ENCODE results near the gene FTH1.

Gene FTH1

DNA sequence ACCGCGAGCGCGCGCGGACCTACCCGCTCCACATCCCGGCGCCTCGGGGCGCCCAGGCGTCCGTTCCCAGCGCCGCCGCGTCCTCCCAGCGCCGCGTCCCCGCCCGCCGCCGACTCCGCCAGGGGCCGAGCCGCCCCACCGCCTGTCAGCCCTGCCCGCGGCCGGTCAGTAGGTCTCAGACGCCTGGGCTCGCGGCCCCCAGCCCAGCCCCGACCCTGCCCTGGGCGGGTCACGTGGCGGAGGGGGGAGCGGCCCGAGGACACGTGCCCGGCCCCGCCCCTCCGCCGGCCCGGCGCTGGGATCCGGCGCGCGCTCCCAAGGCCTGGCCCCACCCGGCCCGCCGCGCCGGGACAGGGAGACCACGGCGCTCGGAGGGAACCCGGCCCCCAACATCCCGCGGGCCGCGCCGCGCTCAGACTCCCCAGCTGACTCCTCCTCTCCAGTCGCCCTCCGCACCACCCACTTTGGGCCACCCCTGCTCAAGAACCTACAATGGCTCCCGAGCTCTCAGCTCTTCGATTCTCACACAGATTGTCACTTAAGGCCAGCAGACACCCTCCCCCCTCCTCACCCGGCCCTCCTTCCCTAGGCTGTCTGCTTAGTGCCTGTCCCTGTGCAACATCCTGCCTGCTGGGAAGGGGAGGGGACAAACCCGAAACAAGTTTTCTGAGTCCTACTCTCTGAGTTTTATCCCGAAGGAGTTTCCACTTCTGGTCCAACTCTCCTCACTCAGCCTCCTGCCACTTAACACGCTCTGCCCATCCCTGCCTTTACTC, 49.9 kb downstream of the FTH1 start, which contains the start of gene RAB3IL1:
Gene RAB3IL1 (minus strand): TSS at position 233 of the 776 bp plus-strand sequence. CDS start 199 bp downstream, at position 34.
- H3K36me3 ChIP-seq (ENCODE audit: control insufficient read depth, low read depth, low read length): no peaks in the 10 kb centered on the region
- peak within 1 kb of the TSS; percentile 49 for H3K4me3 ChIP-seq (ENCODE audit: low read length)
- H3K4me1 ChIP-seq (ENCODE audit: control insufficient read depth, low read depth, low read length): no peaks in the 10 kb centered on the region
- peaks cover 26% of the 10 kb centered on the region for H3K27me3 ChIP-seq (ENCODE audit: control insufficient read depth, insufficient read depth, low read length)
- no peak within 1 kb of the TSS for H3K27ac ChIP-seq (ENCODE audit: low read length)
- no peaks in the 10 kb centered on the region for H3K9me3 ChIP-seq (ENCODE audit: control insufficient read depth, low read depth, low read length)
- no peak within 1 kb of the TSS for H3K9ac ChIP-seq (ENCODE audit: low read length)

DNA sequence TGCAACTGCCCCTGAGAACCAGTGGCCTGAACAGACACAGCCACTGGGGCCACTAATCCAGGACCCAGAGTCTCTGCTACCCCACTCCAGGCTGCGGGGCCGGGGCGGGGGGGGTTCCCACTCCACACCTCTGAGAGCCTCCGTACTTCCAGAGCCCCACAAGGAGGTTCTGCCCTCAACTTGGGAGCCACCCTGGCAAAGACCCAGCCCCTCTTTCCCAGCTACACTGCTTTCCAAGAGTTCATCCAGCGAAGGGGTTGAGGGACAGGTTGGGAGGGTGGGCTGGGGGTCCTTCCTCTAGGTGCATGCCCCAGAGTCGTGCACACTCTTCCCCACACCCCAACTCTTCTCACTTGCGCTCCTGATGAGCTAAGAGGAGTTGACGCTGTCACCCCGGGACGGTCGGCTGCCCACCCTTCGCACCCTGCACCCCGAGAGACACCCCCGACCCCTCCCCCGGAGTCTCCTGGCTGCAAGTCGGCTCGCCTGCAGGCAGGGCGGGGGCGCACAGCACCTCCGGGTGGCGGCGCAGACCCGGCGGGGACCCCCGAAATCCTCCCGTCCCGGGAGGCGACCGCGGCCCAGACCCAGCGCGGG, 50.6 kb downstream of the FTH1 start:
- Histone ChIP-seq H3K9ac (ENCODE audit: low read length) (no peak overlapping the region), H3K27ac (ENCODE audit: low read length) (no peak overlapping the region), H3K4me3 (ENCODE audit: low read length) (peak overlapping the region; percentile 49)

GRCh38 chr11:61914471-61915171, 52.8 kb downstream of the FTH1 start:
- H3K36me3 ChIP-seq (ENCODE audit: control insufficient read depth, low read depth, low read length): no peaks in the 10 kb centered on the region
- no peak overlapping the region for H3K4me3 ChIP-seq (ENCODE audit: low read length)
- no peak overlapping the region for H3K27ac ChIP-seq (ENCODE audit: low read length)
- no peaks in the 10 kb centered on the region for H3K4me1 ChIP-seq (ENCODE audit: control insufficient read depth, low read depth, low read length)
- H3K9ac ChIP-seq (ENCODE audit: low read length): no peak overlapping the region
- H3K27me3 ChIP-seq (ENCODE audit: control insufficient read depth, insufficient read depth, low read length): peaks cover 26% of the 10 kb centered on the region
- no peaks in the 10 kb centered on the region for H3K9me3 ChIP-seq (ENCODE audit: control insufficient read depth, low read depth, low read length)

More for the DNA sequence above, 50.6 kb downstream of the FTH1 start:
- Histone ChIP-seq H3K36me3 (ENCODE audit: control insufficient read depth, low read depth, low read length) (no peaks in the 10 kb centered on the region), H3K27me3 (ENCODE audit: control insufficient read depth, insufficient read depth, low read length) (peaks cover 26% of the 10 kb centered on the region), H3K9me3 (ENCODE audit: control insufficient read depth, low read depth, low read length) (no peaks in the 10 kb centered on the region), H3K4me1 (ENCODE audit: control insufficient read depth, low read depth, low read length) (no peaks in the 10 kb centered on the region)

All from iPS-18a (cell line).